Neural progenitor cell (in vitro differentiated cells): ENCODE results near the gene TASP1.

ENCODE experiments used
- CTCF ChIP-seq: fragments of 200-600 bp; sonication (generic); IDR thresholded peaks from 2 replicates; pipeline ENCODE4 v1.5.1; 2017; ENCODE audit warnings: antibody characterized with exemption, mild to moderate bottlenecking
- EZH2 ChIP-seq: fragments of 200-600 bp; sonication (generic); IDR thresholded peaks from 2 replicates; pipeline ENCODE4 v1.6.1; 2017; ENCODE audit warnings: antibody characterized with exemption, mild to moderate bottlenecking, moderate library complexity

GRCh38 chr20:13493143-13493542 lies 145.6 kb downstream of the TASP1 start:
- TF ChIP-seq CTCF, result no peak
- no peak for TF ChIP-seq EZH2
